IPS-11a (cell line): ENCODE results near the gene HMGCR.
A peak's percentile ranks its signal among the peaks of the same experiment; 100 is the strongest.
"Not testable (repeated sequence)": the region's sequence is repeated elsewhere in the genome, so short reads cannot be mapped to it uniquely, and the experiment has no call there.

Experiments
- H3K4me3 ChIP-seq: one replicate; pipeline ENCODE4 v1.5.1; 2013; ENCODE audit warnings: low read depth, low read length, control low read depth

HMGCR gene

DNA sequence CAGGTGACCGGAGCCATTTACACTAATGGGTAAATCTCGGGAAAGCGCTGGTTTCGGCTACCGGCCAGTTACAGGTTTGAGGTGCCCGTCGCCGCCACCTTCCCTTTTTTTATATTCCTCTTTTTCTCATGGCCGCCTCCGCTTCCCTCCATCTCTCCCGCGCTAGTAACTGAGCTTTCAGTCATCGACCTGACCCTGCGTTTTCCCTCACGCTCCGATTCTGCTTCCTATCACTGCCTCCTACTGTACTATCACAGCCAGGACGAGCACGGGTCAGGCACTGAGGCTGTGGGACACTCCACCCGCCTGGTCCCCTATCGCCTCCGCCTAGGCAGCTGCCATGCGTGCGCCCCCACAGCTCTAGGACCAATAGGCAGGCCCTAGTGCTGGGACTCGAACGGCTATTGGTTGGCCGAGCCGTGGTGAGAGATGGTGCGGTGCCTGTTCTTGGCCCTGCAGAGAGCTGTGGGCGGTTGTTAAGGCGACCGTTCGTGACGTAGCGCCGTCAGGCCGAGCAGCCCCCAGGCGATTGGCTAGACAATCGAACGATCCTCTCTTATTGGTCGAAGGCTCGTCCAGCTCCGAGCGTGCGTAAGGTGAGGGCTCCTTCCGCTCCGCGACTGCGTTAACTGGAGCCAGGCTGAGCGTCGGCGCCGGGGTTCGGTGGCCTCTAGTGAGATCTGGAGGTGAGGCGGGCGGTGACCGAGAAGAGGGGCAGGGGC is at the start of gene HMGCR:
Gene HMGCR, plus strand, starts transcription at position 606 of the 722 bp plus-strand sequence. CDS start 5,386 bp downstream, outside the sequence.
- H3K4me3 ChIP-seq = peak within 1 kb of the TSS; percentile 92

DNA sequence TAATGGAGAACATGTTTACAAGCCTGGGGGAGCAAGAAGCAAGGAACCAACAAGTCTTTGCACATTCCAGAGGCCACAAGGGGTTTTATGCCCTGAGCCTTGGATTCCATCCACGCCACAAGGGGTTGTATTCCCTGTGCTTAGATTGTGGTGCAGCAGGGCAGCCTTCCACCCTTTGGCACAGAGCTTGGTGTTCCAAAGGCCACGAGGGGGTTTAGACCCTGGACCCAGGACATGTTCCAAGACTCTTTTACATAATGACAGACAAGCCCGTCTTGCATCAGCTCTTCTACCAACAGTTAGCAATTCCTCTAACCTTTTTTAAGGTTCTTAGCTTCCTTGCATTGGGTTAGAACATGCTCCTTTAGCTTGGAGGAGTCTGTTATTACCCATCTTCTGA is 45.2 kb upstream of the HMGCR start:
- not testable (repeated sequence) for H3K4me3 ChIP-seq

DNA sequence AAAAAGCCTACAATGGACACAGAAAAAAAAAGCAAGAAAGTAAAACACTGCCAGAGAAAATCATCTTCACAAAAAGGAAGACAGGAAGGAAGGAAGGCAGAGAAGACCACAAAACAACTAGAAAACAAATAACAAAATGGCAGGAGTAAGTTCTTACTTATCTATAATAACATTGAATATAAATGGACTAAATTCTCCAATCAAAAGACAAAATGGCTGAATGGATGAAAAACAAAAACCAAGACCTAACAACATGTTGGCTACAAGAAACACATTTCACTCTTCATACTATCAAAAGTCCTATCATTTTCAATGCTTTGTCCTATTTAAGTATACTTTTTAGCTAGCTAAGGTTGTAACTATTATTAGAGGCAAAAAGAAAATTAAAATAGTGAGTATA is 36.9 kb upstream of the HMGCR start:
- H3K4me3 ChIP-seq = no peak overlapping the region

DNA sequence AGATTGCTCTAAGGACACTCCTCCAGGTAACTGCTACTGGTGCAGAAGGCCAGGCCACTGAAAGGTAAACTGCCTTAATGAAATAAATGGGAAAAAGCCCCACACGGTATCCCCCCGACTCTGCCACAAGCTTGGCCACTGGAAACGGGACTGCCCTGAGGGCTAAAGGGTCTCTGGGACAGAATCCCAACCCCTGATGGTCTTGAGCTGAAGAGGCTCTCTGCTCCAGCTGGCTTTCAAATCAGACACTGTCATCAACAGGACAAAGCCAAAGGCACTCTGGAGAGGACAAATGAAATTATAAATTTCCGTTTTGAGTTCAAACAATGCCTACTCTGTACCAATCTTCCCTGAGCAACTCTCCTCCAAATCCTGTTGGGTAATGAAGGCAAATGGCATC is 33.6 kb upstream of the HMGCR start:
- H3K4me3 ChIP-seq = no peak overlapping the region

DNA sequence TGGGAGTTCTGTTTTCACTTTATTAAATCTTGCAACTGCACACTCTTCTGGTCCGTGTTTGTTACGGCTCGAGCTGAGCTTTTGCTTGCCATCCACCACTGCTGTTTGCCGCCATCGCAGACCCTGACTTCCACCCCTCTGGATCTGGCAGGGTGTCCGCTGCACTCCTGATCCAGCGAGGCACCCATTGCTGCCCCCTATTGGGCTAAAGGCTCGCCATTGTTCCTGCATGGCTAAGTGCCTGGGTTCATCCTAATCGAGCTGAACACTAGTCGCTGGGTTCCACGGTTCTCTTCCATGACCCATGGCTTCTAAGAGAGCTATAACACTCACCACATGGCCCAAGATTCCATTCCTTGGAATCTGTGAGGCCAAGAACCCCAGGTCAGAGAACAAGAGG is 32.5 kb upstream of the HMGCR start:
- not testable (repeated sequence) for H3K4me3 ChIP-seq

DNA sequence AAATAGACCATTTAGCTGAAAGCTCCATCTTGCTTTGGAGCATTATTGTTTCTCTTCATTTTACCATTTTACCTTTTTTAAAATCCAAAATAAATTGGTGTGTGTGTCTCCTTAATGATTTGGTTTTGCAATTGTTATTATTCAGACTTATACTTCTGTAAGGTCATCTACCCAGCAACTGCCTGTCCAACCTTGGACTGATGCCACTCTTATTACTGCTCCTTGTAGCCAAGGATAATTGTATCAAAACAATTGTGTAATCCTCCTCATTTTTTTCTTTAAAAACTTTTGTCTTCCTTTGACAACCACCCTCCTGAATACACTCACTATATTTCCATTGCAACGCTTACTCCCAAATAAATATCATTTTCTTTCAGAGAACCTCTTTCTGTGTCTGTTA is 30.3 kb upstream of the HMGCR start:
- no peak overlapping the region for H3K4me3 ChIP-seq

DNA sequence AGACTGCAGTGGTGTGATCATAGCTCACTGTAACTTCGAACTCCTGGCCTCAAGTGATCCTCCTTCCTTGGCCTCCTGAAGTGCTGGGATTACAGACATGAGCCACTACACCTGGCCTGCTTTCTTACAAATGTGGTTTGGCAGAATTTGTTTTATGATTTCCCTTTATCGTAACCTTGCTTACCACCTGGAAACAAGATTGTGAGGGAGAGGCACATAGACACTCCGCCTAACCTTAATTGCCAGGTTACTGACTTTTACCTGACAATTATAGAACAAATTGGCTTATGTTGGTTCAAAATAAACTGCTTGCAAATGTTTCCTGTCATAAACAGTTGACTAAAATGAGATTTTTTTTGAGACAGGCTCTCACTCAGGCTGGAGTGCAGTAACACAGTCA is 26.8 kb upstream of the HMGCR start:
- H3K4me3 ChIP-seq = no peak overlapping the region

DNA sequence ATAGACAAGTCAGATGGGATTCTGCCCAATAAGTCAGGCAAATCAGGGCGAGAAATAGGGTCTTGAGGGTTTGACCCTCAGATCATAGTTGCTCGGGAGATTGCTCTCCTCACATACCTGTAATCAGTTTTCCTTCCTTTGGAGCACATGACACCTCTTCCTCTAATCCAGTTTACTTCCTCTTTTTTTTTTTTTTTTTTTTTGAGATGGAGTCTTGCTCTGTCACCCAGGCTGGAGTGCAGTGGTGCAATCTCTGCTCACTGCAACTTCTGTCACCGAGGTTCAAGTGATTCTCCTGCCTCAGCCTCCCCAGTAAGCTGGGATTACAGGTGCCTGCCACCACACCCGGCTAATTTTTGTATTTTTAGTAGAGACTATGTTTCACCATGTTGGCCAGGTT is 17.9 kb upstream of the HMGCR start:
- not testable (repeated sequence) for H3K4me3 ChIP-seq

DNA sequence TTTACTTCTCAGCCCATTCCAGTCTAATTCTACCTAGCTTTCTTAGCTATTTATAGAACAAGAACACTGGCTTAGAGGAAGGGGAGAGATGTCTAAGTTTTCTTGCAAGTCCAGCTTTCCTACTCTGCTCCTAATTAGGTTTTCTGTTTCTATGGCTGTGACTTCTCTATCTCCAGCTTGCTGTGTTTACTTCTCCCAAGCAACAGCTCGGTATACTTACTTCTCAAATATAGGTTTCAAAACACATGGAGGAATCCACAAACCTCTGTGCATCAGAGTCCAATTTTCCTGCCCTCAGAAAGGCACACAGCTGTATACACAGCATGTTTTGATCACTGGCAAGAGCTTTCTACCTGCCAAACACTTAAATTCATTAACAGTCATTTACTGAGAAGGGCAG is 17.4 kb upstream of the HMGCR start:
- no peak overlapping the region for H3K4me3 ChIP-seq

DNA sequence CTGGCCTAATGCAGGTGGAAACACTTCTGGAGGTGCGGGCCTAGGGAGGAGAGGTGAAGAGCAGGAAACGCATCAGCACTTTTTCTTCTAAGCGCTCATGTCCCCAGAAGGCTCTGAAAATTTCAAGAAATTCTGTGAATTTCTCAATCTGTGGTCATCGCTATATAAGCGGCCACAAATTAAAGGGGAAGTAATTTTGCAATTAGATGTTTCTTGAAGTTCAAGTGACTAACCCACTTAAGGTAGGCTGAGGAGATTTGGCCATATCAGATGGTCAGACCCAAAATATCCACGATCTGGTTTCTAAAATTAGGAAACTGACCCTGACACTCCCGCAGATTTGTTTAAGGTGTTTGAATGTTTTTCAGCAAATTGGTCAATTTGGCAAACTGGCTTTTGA is 16.6 kb upstream of the HMGCR start:
- H3K4me3 ChIP-seq = no peak overlapping the region

DNA sequence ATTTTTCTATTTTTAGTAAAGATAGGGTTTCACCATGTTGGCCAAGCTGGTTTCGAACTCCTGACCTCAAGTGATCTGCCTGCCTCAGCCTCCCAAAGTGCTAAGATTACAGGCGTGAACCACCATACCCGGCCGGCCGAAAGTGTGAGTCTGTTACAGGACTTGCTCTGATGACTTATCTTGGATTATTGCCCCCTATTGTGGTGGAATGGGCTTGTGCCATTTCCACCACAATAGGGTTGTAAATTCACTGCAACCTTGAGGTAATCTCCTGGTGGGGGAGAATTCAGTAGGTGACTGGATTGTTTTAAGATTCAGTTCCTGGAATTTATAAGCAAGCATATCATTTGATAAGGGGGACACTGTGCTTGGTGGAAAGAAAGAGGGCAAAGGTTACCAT is 15.0 kb upstream of the HMGCR start:
- H3K4me3 ChIP-seq = no peak overlapping the region

DNA sequence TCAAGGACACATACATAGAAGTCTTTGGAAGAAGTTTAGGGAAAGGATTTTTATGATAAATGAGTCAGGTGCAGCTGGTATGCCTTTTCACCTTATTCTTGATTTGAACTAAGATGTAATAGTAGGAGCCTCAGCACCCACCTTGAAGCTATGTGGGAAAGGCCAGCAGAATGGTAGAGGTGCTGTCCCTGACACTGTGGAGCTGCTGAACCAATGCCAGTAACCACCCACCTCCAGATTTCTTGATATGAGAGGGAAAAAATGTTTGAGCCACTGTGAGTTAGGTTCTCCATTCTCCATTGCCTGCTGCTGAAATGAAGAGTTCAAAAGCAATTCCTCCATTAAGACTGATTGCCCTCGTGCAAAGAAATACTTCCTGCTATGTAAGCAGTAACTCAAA is 12.2 kb upstream of the HMGCR start:
- H3K4me3 ChIP-seq = no peak overlapping the region

DNA sequence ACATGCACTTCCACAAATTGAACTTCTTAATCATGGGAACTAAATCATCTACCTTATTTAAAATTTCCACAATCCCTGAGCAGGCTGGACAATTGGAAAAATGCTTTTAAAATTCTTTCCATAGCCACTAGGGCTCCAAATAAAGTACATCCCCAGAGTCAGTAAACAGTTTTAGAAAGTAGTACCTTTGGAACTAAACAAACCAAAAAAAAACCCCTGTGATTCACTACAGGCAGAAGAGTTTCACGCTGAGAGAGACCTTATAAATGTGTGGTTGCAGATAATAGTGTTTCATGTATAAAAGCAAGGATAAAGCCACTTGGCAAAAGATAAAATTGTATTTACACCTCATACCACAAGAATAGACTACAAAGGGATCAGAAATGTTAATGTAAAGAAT is 11.8 kb upstream of the HMGCR start:
- H3K4me3 ChIP-seq = no peak overlapping the region

DNA sequence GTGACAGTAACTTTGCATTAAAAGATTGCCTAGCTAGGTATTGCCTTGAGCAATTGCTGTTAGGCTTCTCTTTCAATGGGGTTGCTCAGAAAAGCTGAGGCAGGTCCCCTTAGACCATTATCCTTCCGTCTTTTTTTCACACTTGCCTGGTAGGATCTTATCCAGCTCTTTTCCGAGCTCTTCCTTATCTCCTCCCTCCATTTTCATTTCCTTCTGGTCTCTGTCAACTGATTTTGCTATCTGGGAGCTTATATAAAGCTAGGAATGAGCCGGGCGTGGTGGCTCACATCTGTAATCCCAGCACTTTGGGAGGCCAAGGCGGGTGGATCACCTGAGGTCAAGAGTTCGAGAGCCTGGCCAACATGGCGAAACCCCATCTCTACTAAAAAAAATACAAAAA is 6.6 kb upstream of the HMGCR start:
- H3K4me3 ChIP-seq = no peak overlapping the region

DNA sequence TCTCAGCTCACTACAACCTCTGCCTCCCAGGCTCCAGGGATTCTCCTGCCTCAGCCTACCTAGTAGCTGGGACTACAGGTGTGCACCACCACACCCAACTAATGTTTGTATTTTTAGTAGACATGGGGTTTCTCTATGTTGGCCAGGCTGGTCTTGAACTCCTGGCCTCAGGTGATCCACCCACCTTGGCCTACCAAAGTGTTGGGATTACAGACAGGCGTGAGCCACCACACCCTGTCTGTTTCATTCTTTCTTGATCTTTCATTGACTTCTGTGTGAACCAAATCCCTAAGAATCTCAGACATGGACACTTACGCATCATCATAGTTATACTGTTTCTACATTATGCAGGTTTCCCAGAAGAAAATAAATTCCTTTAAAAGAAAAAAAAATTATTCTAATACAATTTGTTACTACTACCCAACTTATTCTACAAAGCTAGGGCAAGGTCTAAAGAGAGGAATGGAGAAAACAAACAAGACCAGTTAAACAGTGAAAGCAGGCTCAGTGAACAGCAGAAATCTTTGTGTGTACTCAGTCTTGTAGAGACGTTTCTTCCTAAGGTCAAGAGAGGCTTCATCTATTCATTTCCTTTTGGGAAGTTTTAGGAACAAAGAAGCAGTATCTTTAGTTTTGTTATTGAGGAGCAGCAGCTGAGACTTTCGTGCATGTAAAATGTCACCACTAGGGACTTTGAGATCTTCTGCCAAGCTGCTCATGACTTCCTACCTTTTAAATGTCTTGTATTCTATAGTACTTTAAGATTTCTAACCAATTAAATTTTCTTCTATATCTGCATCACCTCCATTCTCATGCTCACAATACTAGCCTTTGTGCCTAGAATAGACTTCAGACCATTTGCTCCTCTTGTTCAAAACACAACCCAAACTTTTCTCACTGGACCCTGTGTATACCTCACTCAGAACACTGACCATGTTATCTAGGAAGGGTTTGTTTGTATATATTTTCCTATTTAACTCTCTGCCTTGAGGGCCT is 5.6 kb upstream of the HMGCR start:
- H3K4me3 ChIP-seq = no peak overlapping the region

DNA sequence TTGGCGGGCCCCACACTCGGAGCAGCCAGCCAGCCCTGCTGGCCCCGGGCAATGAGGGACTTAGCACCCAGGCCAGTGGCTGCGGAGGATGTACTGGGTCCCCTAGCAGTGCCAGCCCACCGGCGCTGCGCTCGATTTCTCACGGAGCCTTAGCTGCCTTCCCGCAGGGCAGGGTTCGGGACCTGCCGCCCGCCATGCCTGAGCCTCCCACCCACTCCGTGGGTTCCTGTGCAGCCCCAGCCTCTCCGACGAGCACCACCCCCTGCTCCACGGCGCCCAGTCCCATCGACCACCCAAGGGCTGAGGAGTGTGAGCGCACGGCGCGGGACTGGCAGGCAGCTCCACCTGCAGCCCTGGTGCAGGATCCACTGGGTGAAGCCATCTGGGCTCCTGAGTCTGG is 3.3 kb upstream of the HMGCR start:
- not testable (repeated sequence) for H3K4me3 ChIP-seq

DNA sequence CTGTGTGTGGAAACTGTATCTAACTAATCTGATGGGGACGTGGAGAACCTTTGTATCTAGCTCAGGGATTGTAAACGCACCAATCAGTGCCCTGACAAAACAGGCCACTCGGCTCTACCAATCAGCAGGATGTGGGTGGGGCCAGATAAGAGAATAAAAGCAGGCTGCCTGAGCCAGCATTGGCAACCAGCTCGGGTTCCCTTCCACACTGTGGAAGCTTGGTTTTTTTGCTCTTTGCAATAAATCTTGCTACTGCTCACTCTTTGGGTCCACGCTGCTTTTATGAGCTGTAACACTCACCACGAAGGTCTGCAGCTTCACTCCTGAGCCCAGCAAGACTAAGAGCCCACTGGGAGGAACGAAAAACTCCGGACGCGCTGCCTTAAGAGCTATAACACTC is 2.6 kb upstream of the HMGCR start:
- H3K4me3 ChIP-seq = not testable (repeated sequence)

DNA sequence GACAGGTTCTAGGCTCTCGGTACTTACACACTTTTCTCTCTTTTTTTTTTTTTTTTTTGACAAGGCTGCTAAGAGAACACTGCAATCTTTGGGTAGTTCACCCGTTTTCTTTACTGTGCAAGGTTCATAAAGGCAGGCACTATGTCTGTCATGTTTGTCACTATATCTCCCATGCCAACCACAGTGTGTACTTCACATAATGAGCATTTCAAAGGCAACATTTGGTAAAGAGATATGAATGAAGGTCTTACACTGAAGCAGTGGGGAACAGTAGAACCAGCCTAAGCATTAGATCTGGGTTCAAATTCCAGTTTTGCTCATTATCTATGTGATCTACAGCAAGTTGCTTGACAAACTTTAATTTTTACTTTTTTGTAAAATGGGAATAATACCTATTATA is 1.5 kb upstream of the HMGCR start:
- no peak overlapping the region for H3K4me3 ChIP-seq

DNA sequence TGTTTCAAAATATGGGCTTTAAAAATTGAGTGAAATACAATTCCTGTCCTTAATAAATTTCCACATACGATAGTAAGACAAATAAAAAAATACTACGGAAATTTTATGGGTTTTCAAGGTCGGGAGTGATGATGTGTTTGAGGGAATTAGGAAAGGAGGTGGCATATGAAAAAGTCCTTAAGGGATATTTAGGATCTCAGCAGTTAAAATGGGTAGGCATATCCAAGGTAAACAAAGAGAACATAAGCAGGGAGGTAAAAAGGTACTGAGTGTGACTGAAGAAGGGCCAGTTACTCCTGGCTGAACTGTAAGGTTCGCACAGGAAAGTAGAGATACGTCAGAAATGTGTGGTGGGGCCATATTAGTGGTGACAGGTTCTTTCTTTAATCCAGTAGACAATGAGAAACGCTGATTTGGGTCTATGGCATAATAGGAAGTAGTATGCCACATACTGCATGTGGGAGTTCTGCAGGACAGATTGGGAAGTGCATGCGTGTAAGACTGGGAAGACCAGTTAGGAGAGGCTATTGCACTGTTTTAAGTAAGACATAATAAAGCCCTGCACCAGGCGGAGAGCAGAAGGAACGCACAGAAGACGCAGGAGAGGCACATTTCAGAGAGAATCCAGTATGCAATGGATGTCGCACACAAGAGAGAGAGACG is 937 bp upstream of the HMGCR start:
- peak overlapping the region; percentile 92 for H3K4me3 ChIP-seq

DNA sequence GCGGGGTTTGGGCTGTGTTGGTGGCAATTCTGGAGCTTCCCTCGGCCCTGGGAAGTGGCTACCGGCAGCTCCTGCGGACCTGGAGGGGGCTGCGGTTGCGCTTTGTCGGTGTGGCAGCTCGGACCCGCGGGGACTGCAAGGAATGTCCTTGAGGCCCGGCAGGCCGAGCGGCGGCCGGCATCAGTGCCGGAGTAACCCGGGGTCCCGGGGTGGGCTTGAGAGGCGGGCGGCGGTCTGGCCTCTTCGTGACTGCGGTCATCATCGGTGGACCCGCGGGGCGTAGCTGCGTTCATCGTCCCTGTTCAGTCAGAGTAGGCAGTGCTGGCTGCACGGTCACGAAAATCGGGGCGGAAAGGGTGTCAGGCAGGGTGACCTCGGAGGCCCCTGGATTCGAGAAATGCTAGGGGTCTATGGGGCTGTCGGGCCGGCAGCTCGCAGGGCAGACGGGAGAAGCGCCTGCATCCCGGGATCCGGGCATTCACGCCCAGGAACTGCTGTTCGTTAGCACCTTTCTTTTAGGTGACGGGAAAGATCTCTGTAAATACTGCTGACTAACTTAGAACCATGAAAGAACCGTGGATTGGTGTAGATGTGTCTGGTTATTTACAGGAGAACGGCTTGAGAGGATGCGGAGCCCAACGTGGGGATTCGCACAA is 474 bp downstream of the HMGCR start:
- peak overlapping the region; percentile 92 for H3K4me3 ChIP-seq

DNA sequence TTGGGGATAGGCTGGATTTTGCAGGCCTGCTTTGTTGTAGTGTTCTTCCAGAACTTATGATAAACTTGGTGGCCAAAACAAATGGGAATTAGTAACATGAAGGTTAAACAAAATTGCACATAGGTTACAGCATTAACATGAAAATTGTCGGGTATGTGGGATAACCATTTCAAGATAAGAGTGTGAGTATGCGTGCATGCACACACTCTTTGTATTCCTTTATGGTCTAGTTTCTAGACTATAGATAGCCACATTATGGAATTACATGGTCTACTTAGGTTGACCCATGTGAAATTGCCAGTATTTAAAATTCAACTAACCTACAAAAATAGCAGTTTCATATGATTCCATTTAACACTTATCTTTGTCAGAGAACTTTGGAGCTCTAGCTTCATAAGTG is 1.4 kb downstream of the HMGCR start:
- H3K4me3 ChIP-seq = peak overlapping the region; percentile 92
